ENCODE results near the gene PLCB3. TPM values are rescaled to one million over a fixed set of nuclear protein-coding genes. Genes with fewer than 3 reads are reported as not detected.
A peak's percentile ranks its signal among the peaks of the same experiment; 100 is the strongest.
"Not testable (repeated sequence)": the region's sequence is repeated elsewhere in the genome, so short reads cannot be mapped to it uniquely, and the experiment has no call there.

The PLCB3 gene
- polyA plus RNA-seq, 1 experiment = 11.7 TPM

DNA sequence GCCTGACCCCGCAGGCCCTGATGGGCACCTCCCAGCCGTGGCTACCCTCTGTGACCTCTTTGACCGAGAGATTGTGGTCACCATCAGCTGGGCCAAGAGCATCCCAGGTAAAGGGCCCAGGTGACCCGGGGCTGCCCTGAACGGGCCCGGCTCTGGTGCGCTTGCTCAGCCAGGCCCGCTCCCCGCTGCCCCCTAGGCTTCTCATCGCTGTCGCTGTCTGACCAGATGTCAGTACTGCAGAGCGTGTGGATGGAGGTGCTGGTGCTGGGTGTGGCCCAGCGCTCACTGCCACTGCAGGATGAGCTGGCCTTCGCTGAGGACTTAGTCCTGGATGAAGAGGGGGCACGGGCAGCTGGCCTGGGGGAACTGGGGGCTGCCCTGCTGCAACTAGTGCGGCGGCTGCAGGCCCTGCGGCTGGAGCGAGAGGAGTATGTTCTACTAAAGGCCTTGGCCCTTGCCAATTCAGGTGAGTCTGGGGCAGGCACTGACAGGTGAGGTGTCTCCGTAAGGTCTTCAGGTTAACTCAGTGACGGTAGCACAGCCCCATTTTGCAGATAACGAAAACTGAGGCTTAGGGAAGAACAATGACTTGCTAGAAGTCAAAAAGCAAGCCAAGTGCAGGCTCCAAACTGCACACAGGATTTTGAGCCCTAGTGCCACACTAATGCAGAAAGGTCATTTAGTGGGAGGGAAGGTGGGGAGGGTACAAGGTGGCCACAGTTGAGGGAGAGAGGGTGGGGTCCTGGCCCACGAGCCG, 63.7 kb downstream of the PLCB3 start:
- CTCF ChIA-PET = no interaction called here
- no peaks in the 10 kb centered on the region for H3K27me3 ChIP-seq (ENCODE audit: control insufficient read depth, insufficient read depth, low read length)
- TF ChIP-seq, protein P1, sequence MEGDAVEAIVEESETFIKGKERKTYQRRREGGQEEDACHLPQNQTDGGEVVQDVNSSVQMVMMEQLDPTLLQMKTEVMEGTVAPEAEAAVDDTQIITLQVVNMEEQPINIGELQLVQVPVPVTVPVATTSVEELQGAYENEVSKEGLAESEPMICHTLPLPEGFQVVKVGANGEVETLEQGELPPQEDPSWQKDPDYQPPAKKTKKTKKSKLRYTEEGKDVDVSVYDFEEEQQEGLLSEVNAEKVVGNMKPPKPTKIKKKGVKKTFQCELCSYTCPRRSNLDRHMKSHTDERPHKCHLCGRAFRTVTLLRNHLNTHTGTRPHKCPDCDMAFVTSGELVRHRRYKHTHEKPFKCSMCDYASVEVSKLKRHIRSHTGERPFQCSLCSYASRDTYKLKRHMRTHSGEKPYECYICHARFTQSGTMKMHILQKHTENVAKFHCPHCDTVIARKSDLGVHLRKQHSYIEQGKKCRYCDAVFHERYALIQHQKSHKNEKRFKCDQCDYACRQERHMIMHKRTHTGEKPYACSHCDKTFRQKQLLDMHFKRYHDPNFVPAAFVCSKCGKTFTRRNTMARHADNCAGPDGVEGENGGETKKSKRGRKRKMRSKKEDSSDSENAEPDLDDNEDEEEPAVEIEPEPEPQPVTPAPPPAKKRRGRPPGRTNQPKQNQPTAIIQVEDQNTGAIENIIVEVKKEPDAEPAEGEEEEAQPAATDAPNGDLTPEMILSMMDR (IDR thresholded peaks at IDR 0.05; ENCODE audit: low read depth, low read length) = no peak
- POLR2A ChIA-PET = no interaction called here
- no peak for DNase-seq (ENCODE audit: low read depth, low spot score)
- H3K9me3 ChIP-seq (ENCODE audit: control insufficient read depth, insufficient read depth, low read length) = no peaks in the 10 kb centered on the region; the same call in 1 of the 2 replicates
- no peak overlapping the region for H3K4me3 ChIP-seq (ENCODE audit: low read depth, low read length)
- H3K27ac ChIP-seq (ENCODE audit: low read depth, low read length) = no peak overlapping the region

DNA sequence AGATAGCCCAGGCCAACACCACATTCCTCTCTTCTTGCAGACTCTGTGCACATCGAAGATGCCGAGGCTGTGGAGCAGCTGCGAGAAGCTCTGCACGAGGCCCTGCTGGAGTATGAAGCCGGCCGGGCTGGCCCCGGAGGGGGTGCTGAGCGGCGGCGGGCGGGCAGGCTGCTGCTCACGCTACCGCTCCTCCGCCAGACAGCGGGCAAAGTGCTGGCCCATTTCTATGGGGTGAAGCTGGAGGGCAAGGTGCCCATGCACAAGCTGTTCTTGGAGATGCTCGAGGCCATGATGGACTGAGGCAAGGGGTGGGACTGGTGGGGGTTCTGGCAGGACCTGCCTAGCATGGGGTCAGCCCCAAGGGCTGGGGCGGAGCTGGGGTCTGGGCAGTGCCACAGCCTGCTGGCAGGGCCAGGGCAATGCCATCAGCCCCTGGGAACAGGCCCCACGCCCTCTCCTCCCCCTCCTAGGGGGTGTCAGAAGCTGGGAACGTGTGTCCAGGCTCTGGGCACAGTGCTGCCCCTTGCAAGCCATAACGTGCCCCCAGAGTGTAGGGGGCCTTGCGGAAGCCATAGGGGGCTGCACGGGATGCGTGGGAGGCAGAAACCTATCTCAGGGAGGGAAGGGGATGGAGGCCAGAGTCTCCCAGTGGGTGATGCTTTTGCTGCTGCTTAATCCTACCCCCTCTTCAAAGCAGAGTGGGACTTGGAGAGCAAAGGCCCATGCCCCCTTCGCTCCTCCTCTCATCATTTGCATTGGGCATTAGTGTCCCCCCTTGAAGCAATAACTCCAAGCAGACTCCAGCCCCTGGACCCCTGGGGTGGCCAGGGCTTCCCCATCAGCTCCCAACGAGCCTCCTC, 64.6 kb downstream of the PLCB3 start:
- H3K27me3 ChIP-seq (ENCODE audit: control insufficient read depth, insufficient read depth, low read length); H3K9me3 ChIP-seq (ENCODE audit: control insufficient read depth, insufficient read depth, low read length); H3K4me3 ChIP-seq (ENCODE audit: low read depth, low read length); H3K27ac ChIP-seq (ENCODE audit: low read depth, low read length); DNase-seq (ENCODE audit: low read depth, low spot score); POLR2A ChIA-PET: not testable (repeated sequence)
- CTCF ChIA-PET = interaction anchor here (2.5 kb wide), 1 partner anchor 16 kb away, joined by 23 read pairs; no protein-coding TSS in a partner anchor

DNA sequence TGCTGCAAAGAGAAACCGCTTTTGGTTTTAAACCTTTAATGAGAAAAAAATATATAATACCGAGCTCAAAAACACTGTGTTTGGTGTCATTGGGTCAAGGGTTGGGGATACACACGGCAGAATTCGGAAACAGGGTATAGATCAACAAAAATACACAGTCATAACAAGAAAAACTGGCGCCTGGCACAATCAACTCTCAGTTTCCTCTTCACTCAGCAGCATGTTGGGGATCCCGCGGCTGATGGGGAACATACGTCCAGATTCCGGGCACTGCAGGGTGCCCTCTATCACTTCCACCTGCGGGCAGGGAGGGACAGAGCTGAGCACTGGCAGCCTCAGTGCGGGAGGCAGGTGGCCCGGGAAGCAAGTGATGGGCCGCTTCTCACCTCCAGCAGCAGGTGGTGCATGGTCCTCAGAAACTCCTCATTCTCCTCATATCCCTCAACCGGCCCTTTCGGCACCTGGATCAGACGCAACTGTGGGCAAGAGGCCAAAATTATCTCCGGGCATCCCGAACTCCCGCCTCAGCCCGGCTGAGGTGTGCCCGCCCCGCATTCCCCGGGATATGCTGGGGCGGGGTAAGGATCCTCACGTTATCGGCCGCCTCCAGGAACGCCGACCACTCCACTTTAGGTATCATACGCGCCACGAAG, 65.5 kb downstream of the PLCB3 start:
- TF ChIP-seq, protein P1 (IDR thresholded peaks at IDR 0.05; ENCODE audit: low read depth, low read length) = no peak
- Histone ChIP-seq H3K9me3 (ENCODE audit: control insufficient read depth, insufficient read depth, low read length) (no peaks in the 10 kb centered on the region; the same call in 1 of the 2 replicates), H3K27me3 (ENCODE audit: control insufficient read depth, insufficient read depth, low read length) (no peaks in the 10 kb centered on the region), H3K4me3 (ENCODE audit: low read depth, low read length) (peak overlapping the region; percentile 90), H3K27ac (ENCODE audit: low read depth, low read length) (peak overlapping the region; percentile 96)
- DNase-seq (ENCODE audit: low read depth, low spot score) = no peak
- ChIA-PET CTCF (interaction anchor here (1.2 to 2.5 kb wide), 7 partner anchors 12 to 133 kb away, joined by 4 to 38 read pairs (median 7); no protein-coding TSS in a partner anchor), POLR2A (interaction anchor here (0.6 to 1.9 kb wide), 11 partner anchors 8 to 135 kb away, joined by 3 to 10 read pairs (median 4); partner anchors contain the start of gene ESRRA)

DNA sequence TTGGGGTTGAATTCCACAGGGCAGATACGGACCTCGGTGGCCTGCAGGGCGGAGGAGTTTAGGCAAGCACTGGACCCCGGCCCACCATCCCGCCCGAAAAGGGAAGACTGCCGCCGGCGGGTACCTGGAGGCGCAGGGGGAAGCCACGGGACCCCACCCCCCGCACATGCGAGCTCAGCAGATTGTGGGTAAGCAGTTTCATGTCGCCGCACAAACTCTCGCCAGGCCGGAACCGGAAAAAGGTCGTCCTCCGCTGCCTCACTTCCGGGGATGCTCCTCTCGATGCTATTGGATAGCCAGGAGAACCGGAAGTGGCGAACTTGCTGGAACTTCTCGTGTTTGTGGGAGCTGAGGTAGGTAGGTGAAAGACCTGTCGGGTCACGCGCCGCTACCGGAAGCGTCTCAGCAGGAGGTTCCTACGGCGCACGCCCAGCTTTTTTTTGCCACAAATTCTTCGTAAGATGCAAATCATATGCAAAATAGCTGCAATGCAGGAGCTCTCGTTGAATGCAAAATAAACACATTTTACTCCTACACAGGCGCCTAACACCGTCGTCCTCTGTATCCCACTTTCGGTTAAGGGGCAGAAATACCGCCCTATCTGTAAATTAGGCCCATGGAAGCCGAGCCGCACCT, 66.1 kb downstream of the PLCB3 start, which contains the start of gene TRMT112:
TSS of gene TRMT112 (minus strand) at position 235 of the 636 bp plus-strand sequence. CDS start at position 202, 33 bp downstream.
- DNase-seq (ENCODE audit: low read depth, low spot score) = peak; percentile 92
- POLR2A ChIA-PET = interaction anchor here (0.6 to 1.9 kb wide), 16 partner anchors 9 to 136 kb away, joined by 3 to 10 read pairs (median 4); partner anchors contain the start of genes ESRRA and STIP1
- CTCF ChIA-PET = interaction anchor here (0.5 to 2.5 kb wide), 11 partner anchors 13 to 261 kb away, joined by 3 to 38 read pairs (median 4); no protein-coding TSS in a partner anchor
- Histone ChIP-seq H3K9me3 (ENCODE audit: control insufficient read depth, insufficient read depth, low read length) (no peaks in the 10 kb centered on the region; the same call in 1 of the 2 replicates), H3K27me3 (ENCODE audit: control insufficient read depth, insufficient read depth, low read length) (no peaks in the 10 kb centered on the region), H3K27ac (ENCODE audit: low read depth, low read length) (peak within 1 kb of the TSS; percentile 96), H3K4me3 (ENCODE audit: low read depth, low read length) (peak within 1 kb of the TSS; percentile 90)
- TF ChIP-seq, protein P1 (IDR thresholded peaks at IDR 0.05; ENCODE audit: low read depth, low read length) = no peak; the same call in 1 of the 2 replicates

All from AG04450 (cell line).